Right lobe of liver (tissue), 6 donors: ENCODE data around the gene LYPD8. TPM values are rescaled to one million over a fixed set of nuclear protein-coding genes. Genes with fewer than 3 reads are reported as not detected.
"Not testable (repeated sequence)": the region's sequence is repeated elsewhere in the genome, so short reads cannot be mapped to it uniquely, and the experiment has no call there.

Experiments used
- ATAC-seq, 4 donors: fragments of 200-7000 bp; cut with Tn5 transposase; one replicate each; pipeline ENCODE4 v1.9.1; 2020; ENCODE audit warnings: mild to moderate bottlenecking in 4 of 4, moderate library complexity in 4 of 4
- DNase-seq, 3 donors: peaks; one replicate each; pipeline ENCODE4 v3.0.0-alpha.2; 2020
- H3K27ac ChIP-seq, 3 donors: fragments of 200-600 bp; one replicate each; pipeline ENCODE4 v1.8.0; 2022
- H3K27me3 ChIP-seq, 2 donors: fragments of 200-600 bp; one replicate each; pipeline ENCODE4 v1.8.0; 2022
- H3K36me3 ChIP-seq, 4 donors: fragments of 200-600 bp; sonication (generic) in 1 of 4; one replicate each; pipeline versions ENCODE4 v1.5.1 to v1.8.0; 2017 to 2022; ENCODE audit warnings: control low read depth in 1 of 4
- H3K4me1 ChIP-seq, 4 donors: fragments of 200-600 bp; sonication (generic) in 1 of 4; one replicate each; pipeline versions ENCODE4 v1.5.1 to v1.8.0; 2017 to 2022; ENCODE audit warnings: control low read depth in 1 of 4
- H3K4me3 ChIP-seq, 3 donors: fragments of 200-600 bp; one replicate each; pipeline ENCODE4 v1.8.0; 2022
- H3K9me3 ChIP-seq, 4 donors: fragments of 200-600 bp; sonication (generic) in 1 of 4; one replicate each; pipeline versions ENCODE4 v1.5.1 to v1.8.0; 2017 to 2022; ENCODE audit warnings: control low read depth in 1 of 4
- POLR2A ChIP-seq: fragments of 450-650 bp; IDR thresholded peaks from one replicate; pipeline ENCODE4 v1.6.1; 2017; ENCODE audit warnings: antibody characterized with exemption, mild to moderate bottlenecking
- WGBS: methylation state at CpG from one replicate; pipeline ENCODE4 v1.1.6; 2018; ENCODE audit warnings: low coverage, low lambda C conversion rate; ENCODE audit not compliant: insufficient coverage; ENCODE audit errors: missing lambda C conversion rate; 5-methylcytosine and 5-hydroxymethylcytosine counted together
- intact Hi-C, 2 donors: fragments of 100-400 bp; cut with DNase I; formaldehyde crosslinking; loops; one replicate each; pipeline versions ENCODE4 v1.11.2 to v1.14.1; 2022
- long read RNA-seq: library from polyadenylated mRNA; unstranded; transcript quantifications from one replicate; pipeline ENCODE4 v2.0.0, GENCODE V29; 2019
- total RNA-seq, 6 experiments: library from RNA; depleted of rRNA in 2 of 6; stranded (reverse); fragments of >200 nt in 2 of 6; fragmentation: NEBNext Ultra II Directional in 3 of 6; extraction: Animal tissue kit (Norgen Biotek cat#: 25700) in 3 of 6; gene quantifications; one replicate each; pipeline versions ENCODE4 v1.1.0 to v1.2.4, GENCODE V29; 2016 to 2023
- TF ChIP-seq, protein P1 (sequence below), 4 donors: fragments of 200-600 bp in 3 of 4; fragments of 450-650 bp in 1 of 4; IDR thresholded peaks; one replicate each; pipeline versions ENCODE4 v1.5.1 to v1.8.0; 2016 to 2022; ENCODE audit warnings: antibody characterized with exemption in 4 of 4, mild to moderate bottlenecking in 2 of 4
- donor health status: DM: no; HTN: yes; CAD: no.
- donor health status: DM: no; HTN: no; CAD: no.
- donor health status: DM: no; HTN: no; CAD: no.
- donor health status: DM: no; HTN: yes; CAD: no.
- donor health status: DM: no; HTN: yes; CAD: no.

The LYPD8 gene
- total RNA-seq, result not detected
- long read RNA-seq, result 0 reads

GRCh38 chr1:248755517-248755916 is at the start of gene LYPD8:
Gene LYPD8 (minus strand): TSS chr1:248755759. CDS start chr1:248751081, 4,678 bp downstream.
- peaks cover 0 to 15% (median 5%) of the 10 kb centered on the region in 4 donors for H3K4me1 ChIP-seq
- TF ChIP-seq POLR2A, result no peak
- TF ChIP-seq, protein P1, sequence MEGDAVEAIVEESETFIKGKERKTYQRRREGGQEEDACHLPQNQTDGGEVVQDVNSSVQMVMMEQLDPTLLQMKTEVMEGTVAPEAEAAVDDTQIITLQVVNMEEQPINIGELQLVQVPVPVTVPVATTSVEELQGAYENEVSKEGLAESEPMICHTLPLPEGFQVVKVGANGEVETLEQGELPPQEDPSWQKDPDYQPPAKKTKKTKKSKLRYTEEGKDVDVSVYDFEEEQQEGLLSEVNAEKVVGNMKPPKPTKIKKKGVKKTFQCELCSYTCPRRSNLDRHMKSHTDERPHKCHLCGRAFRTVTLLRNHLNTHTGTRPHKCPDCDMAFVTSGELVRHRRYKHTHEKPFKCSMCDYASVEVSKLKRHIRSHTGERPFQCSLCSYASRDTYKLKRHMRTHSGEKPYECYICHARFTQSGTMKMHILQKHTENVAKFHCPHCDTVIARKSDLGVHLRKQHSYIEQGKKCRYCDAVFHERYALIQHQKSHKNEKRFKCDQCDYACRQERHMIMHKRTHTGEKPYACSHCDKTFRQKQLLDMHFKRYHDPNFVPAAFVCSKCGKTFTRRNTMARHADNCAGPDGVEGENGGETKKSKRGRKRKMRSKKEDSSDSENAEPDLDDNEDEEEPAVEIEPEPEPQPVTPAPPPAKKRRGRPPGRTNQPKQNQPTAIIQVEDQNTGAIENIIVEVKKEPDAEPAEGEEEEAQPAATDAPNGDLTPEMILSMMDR (IDR thresholded peaks at IDR 0.05), result no peak
- H3K36me3 ChIP-seq, result no peaks in the 10 kb centered on the region
- WGBS, result 78% methylated on average over 6 of the region's 6 CpGs
- no peaks in the 10 kb centered on the region for H3K9me3 ChIP-seq
- no peak for DNase-seq
- H3K27me3 ChIP-seq, result no peaks in the 10 kb centered on the region
- intact Hi-C loops, result no loop called here
- H3K27ac ChIP-seq, result no peak within 1 kb of the TSS
- H3K4me3 ChIP-seq, result no peak within 1 kb of the TSS
- ATAC-seq, result no peak

GRCh38 chr1:248804771-248805681 is 49.5 kb upstream of the LYPD8 start:
- Histone ChIP-seq H3K4me3 (no peak overlapping the region), H3K36me3 (no peaks in the 10 kb centered on the region), H3K4me1 (peaks cover 0 to 11% (median 0%) of the 10 kb centered on the region in 4 donors), H3K9me3 (no peaks in the 10 kb centered on the region), H3K27me3 (no peaks in the 10 kb centered on the region), H3K27ac (no peak overlapping the region)
- no peak for DNase-seq
- 19% methylated on average over 8 of the region's 10 CpGs for WGBS
- intact Hi-C loops, result loop anchor here (5.0 kb wide), 3 partner anchors 103 to 178 kb away; partner anchors contain the start of gene OR14I1 (in 1 of the 2)
- peak; percentile 49 to 67 (median 61) for ATAC-seq
- TF ChIP-seq, protein P1 (IDR thresholded peaks at IDR 0.05), result no peak
- no peak for TF ChIP-seq POLR2A

- 72% methylated on average over 15 of the region's 15 CpGs for WGBS
- H3K9me3 ChIP-seq, H3K27ac ChIP-seq, intact Hi-C loops, DNase-seq, H3K36me3 ChIP-seq, ATAC-seq, H3K4me3 ChIP-seq, H3K27me3 ChIP-seq: not testable (repeated sequence)
- H3K4me1 ChIP-seq, result peaks cover 0 to 11% (median 0%) of the 10 kb centered on the region in 4 donors
Measured at GRCh38 chr1:248803501-248803900, 47.9 kb upstream of the LYPD8 start.

GRCh38 chr1:248802454-248802853 is 46.9 kb upstream of the LYPD8 start:
- Histone ChIP-seq H3K36me3 (no peaks in the 10 kb centered on the region), H3K4me1 (peaks cover 0 to 11% (median 0%) of the 10 kb centered on the region in 4 donors), H3K9me3 (no peaks in the 10 kb centered on the region), H3K4me3 (no peak overlapping the region), H3K27ac (no peak overlapping the region), H3K27me3 (no peaks in the 10 kb centered on the region)
- TF ChIP-seq, protein P1 (IDR thresholded peaks at IDR 0.05), result no peak
- no peak for TF ChIP-seq POLR2A
- DNase-seq, result no peak
- ATAC-seq, result no peak
- WGBS, result 56% methylated on average over 1 of the region's 6 CpGs
- intact Hi-C loops, result no loop called here

DNA sequence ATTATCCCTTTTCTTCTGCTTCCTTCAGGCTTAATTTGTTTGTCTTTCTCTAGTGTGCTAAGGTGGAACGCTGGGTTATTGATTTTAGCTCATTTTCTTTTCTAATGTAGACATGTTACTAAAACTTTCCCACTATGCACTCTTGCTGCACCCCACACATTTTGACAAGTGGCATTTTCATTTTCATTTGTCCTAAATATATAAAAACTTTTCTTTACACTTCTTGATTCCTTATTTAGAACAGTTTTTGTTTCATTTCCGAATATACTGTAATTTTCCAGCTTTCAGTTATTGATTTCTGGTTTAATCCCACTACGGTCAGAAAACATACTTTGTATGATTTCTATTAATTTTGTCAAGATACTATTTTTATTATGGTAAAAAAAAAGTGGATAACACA is 44.9 kb upstream of the LYPD8 start:
- H3K27me3 ChIP-seq, result no peaks in the 10 kb centered on the region
- no peaks in the 10 kb centered on the region for H3K36me3 ChIP-seq
- WGBS, result 44% methylated on average over 3 of the region's 3 CpGs
- TF ChIP-seq, protein P1 (IDR thresholded peaks at IDR 0.05), result no peak
- no peak for TF ChIP-seq POLR2A
- H3K4me3 ChIP-seq, result no peak overlapping the region
- no peak for DNase-seq
- ATAC-seq, result no peak
- peaks cover 0 to 6% (median 0%) of the 10 kb centered on the region in 4 donors for H3K4me1 ChIP-seq
- intact Hi-C loops, result no loop called here
- no peak overlapping the region for H3K27ac ChIP-seq
- H3K9me3 ChIP-seq, result no peaks in the 10 kb centered on the region
